Cardiac fibroblast (primary cell): Measurements from ENCODE around the gene DDRGK1.
"Not testable (repeated sequence)": the region's sequence is repeated elsewhere in the genome, so short reads cannot be mapped to it uniquely, and the experiment has no call there.

Source experiments
- DNase-seq, 2 donors: peaks; one replicate each; pipeline versions ENCODE4 v3.0.0 to v3.0.0-alpha.2; 2010; ENCODE audit warnings: low read depth in 2 of 2
- H3K4me3 ChIP-seq, 2 donors: replicated peaks in 1 of 2; 1 replicate in 1 of 2; 2 replicates in 1 of 2; pipeline ENCODE4 v1.5.1; 2011; ENCODE audit warnings: low read depth in 2 of 2, low read length in 2 of 2, mild to moderate bottlenecking in 2 of 2, moderate library complexity in 1 of 2
- TF ChIP-seq, protein P1 (sequence below): IDR thresholded peaks from one replicate; pipeline ENCODE4 v1.5.1; 2011; ENCODE audit warnings: low read depth, mild to moderate bottlenecking, low read length, inconsistent platforms

The DDRGK1 gene

DNA sequence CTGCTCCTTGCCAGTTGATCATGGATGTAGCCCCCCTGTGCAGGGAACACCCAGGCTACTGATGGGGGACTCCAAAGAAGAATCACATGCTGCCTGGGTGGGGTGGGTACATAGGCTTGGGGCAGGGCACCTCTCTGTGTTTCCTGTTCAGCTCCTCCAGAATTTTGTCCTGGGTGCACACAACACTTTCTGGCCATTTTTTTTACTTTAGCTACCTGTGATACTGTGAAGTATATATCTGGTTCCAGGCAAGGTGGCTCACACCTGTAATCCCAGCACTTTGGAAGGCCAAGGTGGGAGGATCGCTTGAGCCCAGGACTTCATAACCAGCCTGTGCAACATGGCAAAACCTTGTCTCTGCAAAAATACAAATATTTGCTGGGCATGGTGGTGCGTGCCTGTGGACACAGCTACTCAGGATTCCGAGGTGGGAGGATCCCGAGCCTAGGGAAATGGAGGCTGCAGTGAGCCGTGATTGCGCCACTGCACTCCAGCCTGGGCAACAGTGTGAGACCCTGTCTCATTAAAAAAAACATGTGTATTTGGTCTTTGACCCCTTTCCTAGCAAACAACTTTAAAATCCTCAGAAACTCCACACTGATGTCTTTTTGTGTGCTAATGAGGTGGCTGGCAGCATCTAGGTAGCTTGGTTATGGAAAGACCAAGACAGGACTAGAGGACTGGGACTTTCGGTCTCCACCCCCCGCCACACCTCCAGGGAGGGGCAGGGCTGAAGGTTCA is 20.4 kb upstream of the DDRGK1 start:
- TF ChIP-seq, protein P1, sequence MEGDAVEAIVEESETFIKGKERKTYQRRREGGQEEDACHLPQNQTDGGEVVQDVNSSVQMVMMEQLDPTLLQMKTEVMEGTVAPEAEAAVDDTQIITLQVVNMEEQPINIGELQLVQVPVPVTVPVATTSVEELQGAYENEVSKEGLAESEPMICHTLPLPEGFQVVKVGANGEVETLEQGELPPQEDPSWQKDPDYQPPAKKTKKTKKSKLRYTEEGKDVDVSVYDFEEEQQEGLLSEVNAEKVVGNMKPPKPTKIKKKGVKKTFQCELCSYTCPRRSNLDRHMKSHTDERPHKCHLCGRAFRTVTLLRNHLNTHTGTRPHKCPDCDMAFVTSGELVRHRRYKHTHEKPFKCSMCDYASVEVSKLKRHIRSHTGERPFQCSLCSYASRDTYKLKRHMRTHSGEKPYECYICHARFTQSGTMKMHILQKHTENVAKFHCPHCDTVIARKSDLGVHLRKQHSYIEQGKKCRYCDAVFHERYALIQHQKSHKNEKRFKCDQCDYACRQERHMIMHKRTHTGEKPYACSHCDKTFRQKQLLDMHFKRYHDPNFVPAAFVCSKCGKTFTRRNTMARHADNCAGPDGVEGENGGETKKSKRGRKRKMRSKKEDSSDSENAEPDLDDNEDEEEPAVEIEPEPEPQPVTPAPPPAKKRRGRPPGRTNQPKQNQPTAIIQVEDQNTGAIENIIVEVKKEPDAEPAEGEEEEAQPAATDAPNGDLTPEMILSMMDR = no peak
- H3K4me3 ChIP-seq = no peak overlapping the region
- DNase-seq = no peak

DNA sequence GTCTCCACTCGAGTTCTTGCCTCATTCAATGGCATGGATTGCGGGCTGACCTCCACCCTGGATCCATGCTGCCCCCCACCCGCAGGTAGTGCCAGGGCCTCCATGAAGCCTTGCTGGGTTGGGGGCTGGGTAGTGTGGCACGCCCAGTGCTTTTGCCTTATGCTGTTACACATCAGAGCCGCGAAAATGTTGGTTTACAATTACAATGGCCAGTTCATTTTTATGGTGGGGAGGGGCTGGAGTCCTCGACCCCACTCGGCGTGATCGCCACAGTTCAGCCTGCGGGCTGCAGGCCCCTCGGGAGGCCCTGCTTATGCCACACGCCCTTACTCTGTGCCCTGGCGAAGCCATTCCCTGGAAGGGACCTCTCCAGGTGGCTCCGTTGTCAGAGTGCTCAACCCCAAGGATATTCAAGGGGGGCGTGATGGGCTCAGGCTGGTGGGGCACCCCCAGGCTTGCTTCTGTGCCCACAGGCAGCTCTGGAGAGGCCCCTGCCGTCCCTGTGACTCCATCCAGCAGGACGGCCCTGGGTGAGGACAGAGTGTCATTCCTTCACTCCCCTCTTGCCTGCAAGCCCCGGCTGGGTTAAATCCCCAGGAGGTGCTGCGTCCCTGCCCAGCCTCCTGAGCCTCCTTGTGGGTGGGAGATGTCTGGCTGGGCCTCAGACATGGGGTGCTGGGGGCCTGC is 19.7 kb upstream of the DDRGK1 start:
- no peak overlapping the region for H3K4me3 ChIP-seq
- DNase-seq = no peak
- TF ChIP-seq, protein P1 = no peak

GRCh38 chr20:3223651-3223993 is 19.1 kb upstream of the DDRGK1 start:
- no peak overlapping the region for H3K4me3 ChIP-seq
- TF ChIP-seq, protein P1 = no peak
- no peak for DNase-seq

GRCh38 chr20:3222635-3223600 is 18.4 kb upstream of the DDRGK1 start:
- TF ChIP-seq, protein P1 = no peak
- no peak overlapping the region for H3K4me3 ChIP-seq
- DNase-seq = no peak

- TF ChIP-seq, protein P1 = no peak
- no peak for DNase-seq
- H3K4me3 ChIP-seq = no peak overlapping the region
Measured at GRCh38 chr20:3221398-3222226, 17.1 kb upstream of the DDRGK1 start.

DNA sequence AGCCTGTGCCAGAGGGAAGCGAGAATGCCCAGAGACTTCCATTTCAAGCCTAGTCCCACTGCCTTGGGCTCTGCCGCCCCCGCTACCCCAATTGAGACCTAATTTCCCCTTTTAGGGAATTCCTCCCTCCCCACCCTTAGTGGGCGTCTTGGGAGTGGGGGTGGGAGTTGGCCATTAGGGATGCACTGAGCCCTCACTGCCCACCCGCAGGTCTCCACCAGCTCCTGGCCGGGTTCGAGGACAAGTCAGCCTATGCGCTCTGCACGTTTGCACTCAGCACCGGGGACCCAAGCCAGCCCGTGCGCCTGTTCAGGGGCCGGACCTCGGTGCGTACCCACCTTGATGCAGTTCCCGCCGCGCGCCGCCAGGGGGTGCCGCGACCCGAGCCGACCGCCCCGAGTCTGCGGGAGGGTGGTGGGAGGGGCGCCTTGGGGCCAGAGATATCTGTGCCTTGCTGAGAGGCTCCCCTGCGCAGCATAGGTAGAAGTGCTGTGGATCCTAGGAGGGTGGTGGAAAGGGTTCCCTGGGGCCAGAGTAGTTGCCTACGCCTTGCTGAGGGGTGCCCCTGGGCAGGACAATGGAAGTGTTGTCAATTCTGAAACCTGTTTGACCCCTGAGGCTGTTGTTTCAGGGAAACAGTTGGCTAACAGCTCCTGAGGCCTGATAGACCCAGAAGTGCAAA is 14.0 kb upstream of the DDRGK1 start:
- TF ChIP-seq, protein P1 = peak; percentile 67
- peak; percentile 37 to 46 for DNase-seq
- H3K4me3 ChIP-seq = no peak overlapping the region

DNA sequence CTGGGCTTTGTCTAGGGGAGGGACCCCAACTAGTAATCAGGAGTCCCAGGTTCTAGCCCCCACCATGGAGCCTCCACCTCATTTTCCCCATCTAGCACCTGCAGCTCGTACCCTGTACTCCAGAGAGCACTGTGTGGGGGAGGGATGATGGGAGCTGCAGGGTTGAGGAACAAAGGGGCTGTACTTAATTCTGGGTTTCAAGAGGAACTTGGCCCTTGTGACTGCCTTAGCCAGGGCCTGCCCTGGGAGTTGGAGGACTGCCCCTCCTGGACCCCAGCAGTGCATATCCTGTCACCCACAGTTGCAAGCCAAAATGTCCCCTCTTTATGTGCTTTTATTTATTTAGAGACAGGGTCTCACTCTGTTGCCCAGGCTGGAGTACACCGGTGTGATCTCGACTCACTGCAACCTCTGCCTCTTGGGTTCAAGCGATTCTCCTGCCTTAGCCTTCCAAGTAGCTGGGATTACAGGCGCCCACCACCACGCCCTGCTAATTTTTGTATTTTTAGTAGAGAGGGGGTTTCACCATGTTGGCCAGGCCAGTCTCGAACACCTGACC is 11.0 kb upstream of the DDRGK1 start:
- not testable (repeated sequence) for H3K4me3 ChIP-seq, DNase-seq
